Suppressor macrophage treated with lipopolysaccharide for 4 hours (primary cell): ENCODE measurements around the gene SPHK2.
"Not testable (repeated sequence)": the region's sequence is repeated elsewhere in the genome, so short reads cannot be mapped to it uniquely, and the experiment has no call there.

Source experiments
- DNase-seq: peaks from one replicate; pipeline ENCODE4 v3.0.0-alpha.2; 2020

The SPHK2 gene, protein sequence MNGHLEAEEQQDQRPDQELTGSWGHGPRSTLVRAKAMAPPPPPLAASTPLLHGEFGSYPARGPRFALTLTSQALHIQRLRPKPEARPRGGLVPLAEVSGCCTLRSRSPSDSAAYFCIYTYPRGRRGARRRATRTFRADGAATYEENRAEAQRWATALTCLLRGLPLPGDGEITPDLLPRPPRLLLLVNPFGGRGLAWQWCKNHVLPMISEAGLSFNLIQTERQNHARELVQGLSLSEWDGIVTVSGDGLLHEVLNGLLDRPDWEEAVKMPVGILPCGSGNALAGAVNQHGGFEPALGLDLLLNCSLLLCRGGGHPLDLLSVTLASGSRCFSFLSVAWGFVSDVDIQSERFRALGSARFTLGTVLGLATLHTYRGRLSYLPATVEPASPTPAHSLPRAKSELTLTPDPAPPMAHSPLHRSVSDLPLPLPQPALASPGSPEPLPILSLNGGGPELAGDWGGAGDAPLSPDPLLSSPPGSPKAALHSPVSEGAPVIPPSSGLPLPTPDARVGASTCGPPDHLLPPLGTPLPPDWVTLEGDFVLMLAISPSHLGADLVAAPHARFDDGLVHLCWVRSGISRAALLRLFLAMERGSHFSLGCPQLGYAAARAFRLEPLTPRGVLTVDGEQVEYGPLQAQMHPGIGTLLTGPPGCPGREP

DNA sequence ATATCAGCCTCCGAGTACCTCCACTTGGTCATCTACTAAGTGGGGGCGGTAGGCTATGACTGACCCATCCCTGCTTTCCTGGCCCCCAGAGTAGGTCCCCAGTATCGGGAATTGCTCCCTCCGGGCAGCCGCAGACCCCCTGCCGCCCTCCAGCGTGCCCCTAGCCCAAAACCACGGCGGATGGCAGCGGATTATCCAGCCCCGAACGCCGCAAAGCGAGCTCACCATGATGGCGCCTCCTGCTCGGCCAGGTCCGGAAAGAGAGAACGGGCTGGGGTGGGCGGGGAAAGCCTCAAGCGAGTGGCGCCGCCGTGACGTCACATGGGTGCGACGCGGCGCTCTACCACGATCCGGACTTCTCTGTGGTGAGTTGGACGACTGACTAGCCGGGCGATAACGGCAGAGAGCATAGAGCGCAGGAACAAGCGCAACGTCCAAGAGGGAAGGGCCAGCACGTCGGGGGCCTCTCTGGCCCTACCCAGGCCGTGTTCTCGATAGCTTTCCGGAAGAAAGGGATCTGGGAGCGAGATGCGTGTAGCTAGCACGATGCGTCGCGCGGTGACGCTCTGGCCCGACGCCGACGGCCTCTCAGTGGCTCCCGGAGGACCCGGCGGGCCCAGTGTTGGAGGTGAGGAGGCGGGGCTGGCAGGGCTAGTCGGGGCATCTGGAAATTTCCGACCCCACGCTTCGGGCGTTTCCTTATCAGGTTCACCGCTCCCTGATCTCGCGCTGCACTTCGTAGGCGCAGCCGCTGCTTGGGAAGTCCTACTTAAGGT lies at the start of gene SPHK2, which contains the start of gene RPL18:
Gene SPHK2 (plus strand): TSS at position 591 of the 776 bp plus-strand sequence. CDS start 1,009 bp downstream, outside the sequence.
Gene RPL18 (minus strand): TSS at position 263 of the 776 bp plus-strand sequence. CDS start 35 bp downstream, at position 228.
- DNase-seq = peak; percentile 99

DNA sequence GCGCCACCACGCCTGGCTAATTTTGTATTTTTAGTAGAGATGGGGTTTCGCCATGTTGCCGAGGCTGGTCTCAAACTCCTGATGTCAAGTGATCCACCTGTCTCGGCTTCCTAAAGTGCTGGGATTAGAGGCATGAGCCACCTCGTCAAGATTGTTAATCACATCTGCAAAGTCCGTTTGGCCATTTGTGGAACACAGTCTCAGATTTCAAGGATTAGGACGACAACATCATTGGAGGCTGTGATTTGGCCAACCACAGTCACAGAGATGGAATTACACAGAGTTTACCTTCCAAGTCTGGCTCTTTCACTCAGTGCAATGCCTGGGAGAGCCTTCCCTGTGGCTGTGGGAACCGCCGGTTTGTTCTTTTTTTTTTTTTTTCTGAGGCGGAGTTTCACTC lies 49.5 kb upstream of the SPHK2 start:
- DNase-seq = no peak

DNA sequence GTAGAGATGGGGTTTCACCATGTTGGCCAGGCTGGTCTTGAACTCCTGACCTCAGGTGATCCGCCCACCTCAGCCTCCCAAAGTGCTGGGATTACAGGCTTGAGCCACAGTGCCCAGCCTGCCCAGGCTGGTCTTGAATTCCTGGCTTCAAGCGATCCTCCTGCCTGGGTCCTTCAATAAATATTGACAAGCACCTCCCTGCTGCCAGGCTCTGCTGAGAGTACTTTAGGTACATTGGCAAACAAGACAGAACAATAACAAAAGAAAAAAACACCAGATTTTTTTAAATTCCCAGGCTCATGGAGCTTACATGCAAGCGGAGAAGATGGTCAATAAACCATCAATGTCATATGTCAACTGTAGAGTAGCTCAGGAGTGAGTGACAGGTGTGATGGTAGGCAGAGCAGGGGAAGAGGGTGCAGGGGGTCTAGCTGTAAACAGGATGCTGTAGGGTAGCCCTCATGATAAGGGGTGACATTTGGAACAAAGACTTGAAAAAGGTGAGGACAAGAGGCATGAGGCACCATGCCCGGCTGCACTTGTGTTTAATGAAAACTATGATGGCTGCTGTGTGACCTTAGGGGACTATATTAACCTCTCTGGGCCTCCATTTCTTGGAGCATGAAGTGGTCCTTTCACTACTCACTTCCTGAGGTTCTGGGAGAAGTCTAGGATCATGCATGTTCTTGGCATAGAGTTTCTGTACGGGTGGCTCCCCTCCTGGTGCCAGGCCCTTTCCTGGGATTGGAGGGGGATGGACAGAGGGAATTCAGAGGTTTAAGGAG lies 47.7 kb upstream of the SPHK2 start:
- no peak for DNase-seq

DNA sequence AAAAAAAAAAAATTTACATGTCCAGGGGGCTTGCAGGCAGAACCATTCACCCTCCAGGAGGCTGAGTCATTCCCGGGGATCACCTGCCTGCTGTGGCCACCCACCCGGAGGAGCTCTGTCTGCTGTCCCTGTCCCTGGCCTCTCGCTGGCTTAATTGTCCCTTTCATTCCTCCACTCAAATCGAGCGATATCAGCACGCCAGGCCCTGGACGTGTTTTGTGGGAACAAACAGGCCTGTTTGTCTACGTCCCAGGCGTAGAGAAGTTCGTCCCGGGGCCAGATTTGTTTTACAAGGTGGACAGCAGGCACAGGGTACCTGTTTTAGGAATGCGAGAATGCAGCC lies 46.2 kb upstream of the SPHK2 start:
- DNase-seq = no peak

DNA sequence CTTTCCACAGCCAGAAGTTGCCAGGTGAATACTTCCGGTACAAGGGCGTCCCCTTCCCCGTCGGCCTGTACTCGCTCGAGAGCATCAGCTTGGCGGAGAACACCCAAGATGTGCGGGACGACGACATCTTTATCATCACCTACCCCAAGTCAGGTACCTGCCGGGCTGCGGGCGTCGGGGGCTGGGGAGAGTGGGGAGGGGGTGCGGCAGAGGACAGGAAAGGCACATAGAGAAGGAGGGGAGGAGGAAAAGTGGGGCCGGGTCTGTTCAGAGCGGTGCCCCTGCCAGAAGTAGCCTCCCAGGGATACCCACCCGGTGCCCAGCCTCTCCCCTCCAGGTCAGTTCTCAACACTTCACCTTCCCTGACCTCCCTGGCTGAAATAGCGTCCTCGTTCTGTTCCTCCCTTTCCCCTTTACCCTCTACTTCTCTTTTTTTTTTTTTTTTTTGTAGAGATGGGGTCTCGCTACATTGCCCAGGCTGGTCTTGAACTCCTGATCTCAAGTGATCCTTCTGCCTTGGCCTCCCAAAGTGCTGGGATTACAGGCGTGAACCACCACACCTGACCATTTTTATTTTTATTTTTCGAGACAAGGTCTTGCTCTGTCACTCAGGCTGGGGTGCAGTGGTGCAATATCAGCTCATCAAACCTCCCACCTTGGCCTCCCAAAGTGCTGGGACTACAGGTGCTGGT lies 43.2 kb upstream of the SPHK2 start:
- DNase-seq = no peak

DNA sequence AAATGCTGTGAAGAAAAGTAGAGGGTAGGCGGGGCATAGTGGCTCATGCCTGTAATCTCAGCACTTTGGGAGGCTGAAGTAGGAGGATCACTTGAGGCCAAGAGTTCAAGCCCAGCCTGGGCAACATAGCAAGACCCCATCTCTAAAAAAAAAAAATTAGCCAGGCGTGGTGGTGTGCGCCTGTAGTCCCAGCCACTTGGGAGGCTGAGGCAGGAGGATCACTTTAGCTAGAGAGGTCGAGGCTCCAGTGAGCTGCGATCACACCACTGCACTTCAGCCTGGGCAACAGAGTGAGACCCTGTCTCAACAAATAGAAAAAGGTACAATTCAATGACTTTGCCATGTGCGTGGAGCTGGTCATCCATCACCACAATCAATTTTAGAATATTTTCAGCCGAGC lies 41.4 kb upstream of the SPHK2 start:
- not testable (repeated sequence) for DNase-seq

DNA sequence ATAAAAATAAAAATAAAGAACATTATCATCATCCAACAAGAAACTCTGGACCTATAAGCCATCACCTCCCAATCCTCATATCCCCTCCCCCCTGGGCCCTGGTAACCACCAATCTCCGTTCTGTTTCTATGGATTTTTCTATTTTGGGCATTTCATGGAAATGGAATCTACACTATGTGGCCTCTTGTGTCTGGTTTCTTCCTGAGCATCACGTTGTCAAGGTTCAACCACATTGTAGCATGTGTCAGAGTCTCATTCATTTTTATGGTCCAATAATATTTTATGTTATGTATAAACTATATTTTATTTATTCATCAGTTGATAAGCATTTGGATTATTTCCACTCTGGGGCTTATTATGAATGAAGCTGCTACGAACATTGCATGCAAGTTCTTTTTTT lies 40.4 kb upstream of the SPHK2 start:
- no peak for DNase-seq

DNA sequence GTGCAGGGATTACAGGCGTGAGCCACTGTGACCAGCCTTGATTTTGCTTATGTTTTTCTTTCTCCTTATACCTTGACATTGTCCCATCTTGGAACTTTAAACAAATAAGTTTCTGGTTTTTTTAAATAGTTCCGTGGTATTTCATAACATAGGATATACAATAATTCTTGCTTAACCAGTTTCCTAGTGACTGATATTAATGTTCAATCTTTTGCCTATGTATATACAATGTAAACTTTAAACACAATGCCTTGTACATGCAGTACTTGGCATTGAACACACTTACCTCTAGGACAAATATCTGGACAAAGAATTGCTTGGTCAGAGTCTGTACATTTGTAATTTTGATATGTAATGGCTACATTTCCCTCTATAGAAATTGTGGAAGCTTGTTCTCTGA lies 37.1 kb upstream of the SPHK2 start:
- DNase-seq = no peak

DNA sequence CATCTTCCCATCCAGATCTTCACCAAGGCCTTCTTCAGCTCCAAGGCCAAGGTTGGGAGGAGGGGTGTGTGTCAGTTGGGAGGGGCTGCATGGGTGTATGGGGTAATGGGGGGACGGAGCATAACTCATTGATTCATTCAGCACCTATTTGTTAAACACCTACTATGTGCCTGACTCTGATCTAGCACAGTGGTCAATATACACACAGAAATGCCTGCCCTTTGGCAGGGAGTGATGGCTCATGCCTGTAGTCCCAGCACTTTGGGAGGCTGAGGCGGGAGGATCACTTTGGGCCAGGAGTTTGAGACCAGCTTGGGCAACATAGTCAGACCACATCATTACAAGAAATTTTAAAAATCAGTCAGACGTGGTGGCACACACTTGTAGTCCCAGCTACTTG lies 31.9 kb upstream of the SPHK2 start:
- DNase-seq = no peak

DNA sequence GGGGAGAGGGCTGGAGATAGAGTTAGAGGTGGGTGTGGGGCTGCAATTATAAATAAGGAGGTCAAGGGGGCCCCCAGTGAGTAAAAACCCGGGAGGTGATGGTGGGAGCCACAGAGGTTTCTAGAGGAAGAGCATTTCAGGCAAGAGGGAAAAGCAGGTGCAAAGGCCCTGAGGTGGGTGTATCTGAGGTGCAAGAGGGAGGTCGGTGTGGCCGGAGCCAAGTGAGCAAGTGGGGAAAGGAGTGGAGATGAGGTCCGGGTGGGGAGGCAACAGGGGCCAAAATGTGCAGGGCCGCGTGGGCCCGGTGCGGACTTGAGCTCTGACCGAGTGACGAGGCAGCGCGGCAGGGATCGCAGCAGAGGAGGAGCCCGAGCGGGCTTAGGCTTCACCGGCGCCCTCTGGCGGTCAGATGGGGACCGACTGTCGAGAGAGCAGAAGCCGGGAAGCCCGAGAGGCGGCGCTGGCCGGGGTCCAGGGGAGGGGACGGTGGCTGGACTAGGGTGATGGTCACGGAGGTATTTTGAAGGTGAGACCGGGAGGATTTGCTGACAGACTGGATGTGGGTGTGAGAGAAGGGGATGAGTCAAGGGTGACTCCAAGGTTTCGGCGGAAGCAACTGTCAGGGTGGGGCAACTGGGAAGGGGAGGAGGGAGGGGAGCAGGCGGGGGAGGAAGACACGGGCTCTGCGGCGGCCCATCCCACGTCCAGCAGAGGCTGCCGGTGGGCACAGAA lies 30.5 kb upstream of the SPHK2 start:
- DNase-seq = peak; percentile 91

DNA sequence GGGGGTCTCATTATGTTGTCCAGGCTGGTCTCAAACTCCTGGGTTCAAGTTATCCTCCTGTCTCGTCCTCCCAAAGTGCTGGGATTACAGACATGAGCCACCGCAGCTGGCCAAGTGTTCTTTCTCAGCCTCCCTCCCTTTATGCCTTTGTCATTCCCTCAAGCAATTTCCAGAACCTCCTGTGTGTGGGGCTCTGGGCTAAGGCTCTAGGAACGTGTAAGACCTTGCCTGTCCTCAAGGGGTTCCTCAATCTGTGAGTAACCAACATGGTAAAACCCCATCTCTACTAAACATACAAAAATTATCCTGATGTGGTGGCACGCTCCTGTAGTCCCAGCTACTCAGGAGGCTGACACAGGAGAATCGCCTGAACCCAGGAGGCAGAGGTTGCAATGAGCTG lies 28.3 kb upstream of the SPHK2 start:
- DNase-seq = peak; percentile 17

DNA sequence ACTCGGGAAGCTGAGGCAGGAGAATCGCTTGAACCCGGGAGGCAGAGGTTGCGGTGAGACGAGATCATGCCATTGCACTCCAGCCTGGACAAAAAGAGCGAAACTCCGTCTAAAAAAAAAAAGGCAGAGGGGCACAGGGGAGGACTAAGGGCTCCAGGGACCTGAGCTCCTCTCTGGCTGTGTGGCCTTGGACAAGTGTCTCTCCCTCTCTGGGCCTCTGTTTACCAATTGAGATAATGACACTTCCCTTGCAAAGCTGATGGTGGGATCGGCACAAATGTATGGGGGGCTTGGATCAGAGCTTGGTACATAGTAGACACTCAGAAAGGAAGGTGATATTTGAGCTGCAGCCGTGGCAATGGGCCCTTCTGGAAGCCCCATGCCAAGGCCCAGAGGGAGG lies 24.1 kb upstream of the SPHK2 start:
- DNase-seq = no peak

DNA sequence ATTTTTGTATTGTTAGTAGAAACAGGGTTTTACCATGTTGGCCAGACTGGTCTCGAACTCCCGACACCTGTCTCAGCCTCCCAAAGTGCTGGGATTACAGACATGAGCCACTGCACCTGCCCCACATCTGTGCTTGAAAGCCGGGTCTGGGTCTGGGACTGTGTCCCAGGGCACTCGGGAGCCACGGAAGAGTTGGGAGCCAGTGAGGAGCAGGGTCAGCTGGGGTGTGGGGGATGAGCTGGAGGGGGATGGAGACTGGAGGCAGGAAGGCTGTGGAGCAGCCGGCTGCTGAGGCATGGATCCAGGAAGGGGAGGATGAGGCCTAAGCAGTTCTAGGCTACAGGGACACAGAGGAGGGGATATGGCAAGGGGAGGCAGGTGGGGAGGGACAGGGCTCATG lies 23.5 kb upstream of the SPHK2 start:
- DNase-seq = no peak

DNA sequence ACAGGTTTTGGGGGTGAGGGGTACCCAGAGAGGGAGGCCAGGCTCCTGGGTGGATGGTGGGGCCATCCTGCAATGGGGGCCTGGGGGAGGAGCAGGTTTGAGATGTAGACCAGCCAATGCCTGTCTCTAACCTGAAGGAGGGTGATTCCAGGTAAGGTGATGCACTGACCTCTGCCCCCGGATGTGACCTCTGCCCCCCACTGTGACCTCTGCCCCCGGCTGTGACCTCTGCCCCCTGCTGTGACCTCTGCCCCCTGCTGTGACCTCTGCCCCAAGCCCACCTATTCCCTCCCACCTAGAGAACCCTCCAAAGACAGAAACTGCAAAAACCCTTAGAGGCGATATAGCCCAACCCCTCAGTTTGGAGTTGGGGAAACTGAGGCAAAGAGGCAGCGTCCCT lies 23.1 kb upstream of the SPHK2 start:
- no peak for DNase-seq

DNA sequence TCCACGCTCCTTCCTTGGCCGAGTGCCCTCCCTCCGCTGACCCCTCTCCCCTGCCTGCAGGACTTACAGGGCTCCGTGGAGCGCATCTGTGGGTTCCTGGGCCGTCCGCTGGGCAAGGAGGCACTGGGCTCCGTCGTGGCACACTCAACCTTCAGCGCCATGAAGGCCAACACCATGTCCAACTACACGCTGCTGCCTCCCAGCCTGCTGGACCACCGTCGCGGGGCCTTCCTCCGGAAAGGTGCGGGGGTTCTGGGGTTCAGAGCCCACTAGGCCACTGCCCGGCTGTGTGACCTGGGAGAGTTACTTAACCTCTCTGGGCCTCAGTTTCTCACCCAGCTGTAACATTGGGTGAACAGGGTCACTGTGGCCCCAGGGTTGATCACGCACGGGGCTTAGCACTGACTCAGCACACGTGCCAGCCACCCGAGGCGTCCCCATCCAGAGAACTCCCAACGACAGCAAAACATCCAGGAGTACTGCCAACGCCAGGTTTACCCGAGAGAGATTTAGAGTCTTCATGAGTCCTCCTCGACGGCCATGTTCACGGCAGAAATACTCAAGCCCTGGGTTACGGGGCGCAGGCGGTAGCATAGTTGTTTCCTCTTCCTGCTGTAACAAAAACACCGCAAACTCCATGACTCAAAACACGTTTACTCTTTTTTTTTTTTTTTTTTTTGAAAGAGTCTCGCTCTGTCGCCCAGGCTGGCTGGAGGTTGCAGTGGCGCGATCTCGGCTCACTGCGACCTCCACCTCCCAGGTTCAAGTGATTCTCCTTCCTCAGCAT lies 22.4 kb upstream of the SPHK2 start:
- no peak for DNase-seq

DNA sequence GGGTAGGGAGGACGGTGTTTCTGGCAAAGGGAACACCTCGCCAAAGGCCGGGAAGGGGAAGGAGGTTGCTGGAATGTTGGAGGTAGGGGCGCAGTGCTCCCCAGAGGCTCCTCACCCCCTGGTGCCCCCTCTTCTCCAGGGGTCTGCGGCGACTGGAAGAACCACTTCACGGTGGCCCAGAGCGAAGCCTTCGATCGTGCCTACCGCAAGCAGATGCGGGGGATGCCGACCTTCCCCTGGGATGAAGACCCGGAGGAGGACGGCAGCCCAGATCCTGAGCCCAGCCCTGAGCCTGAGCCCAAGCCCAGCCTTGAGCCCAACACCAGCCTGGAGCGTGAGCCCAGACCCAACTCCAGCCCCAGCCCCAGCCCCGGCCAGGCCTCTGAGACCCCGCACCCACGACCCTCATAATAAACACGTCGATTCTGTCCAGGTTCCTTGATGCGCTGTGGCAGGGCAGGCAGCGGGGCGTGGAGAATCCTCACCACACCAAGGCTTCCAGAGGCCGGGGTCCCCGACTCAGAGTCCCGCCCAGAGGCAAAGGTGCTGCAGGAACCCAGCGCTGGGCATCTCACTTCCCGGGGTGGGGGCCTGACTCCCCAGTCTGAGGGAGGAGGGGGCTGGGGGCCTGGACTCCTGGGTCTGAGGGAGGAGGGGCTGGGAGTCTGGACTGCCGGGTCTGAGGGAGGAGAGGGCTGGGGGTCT lies 20.2 kb upstream of the SPHK2 start:
- DNase-seq = no peak

DNA sequence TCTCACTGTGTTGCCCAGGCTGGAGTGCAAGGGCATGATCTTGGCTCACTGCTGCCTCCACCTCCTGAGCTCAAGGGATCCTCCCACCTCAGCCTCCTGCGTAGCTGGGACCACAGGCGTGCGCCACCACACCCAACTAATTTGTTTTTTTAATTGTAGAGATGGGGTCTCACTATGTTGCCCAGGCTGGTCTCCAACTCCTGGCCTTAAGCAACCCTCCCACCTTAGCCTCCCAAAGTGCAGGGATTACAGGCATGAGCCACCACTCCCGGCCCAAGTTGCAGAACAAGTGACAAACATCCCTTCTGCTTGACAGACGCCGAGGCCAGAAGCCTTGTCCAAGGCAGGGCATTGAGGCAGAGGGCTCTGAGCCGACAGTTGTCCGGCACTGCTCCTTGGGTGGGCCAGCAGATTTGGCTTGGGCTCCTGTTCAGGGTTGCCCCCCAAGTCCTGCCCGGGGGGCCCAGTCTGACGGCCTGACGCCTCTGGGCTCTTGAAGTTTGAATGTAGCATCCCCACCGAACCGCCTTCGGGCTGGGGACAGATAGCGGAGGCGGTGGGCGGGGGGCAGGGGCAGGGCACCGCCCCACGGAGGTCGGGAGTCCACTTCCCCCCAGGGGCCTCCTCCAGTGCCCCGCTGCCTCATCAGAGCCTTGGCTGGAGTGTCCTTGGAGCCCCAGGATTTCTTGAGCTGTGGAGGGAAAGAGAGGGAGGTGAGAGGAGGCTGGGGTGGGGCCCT lies 18.5 kb upstream of the SPHK2 start:
- DNase-seq = no peak

DNA sequence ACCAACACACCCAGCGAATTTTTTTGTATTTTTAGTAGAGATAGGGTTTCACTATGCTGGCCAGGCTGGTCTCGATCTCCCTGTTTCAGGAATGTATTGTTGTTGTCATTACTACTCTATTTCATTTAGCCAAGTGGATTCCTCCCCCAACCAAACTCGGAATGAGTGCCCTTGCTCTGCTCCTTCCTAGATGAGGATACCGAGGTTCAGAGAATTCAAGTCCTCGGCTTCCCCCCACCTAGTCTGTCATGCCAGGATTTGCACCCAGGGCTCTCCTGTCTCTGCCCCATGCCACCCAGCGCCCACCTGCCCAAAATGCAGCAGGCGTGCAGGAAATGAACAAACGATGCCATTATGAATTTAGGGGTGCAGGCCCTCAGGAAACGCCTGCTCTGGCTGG lies 16.3 kb upstream of the SPHK2 start:
- no peak for DNase-seq

DNA sequence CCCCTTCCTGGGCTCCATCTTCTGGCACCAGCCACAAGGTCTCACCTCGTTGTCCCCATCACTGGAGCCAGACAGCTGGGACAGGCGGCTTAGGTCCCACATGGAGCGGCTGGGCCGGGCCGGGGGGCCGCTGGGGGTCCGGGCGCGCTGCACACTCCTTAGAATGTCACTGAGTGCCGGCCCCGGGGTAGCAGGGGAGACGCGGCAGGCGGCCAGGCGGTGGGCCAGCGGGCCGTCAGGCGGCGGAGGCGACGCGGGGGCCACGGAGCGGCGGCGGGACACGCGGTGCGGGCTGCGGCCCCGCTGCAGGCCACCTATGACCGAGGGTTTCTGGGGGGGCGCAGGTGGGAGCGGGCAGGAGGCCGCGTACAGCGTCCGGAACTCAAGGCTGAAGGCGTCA lies 15.9 kb upstream of the SPHK2 start:
- no peak for DNase-seq
